Peyer's patch (tissue), 4 donors: Measurements from ENCODE around the gene NFAT5. TPM values are rescaled to one million over a fixed set of nuclear protein-coding genes. Genes with fewer than 3 reads are reported as not detected.
"Not testable (repeated sequence)": the region's sequence is repeated elsewhere in the genome, so short reads cannot be mapped to it uniquely, and the experiment has no call there.

Source experiments
- DNase-seq, 3 donors: peaks; one replicate each; pipeline ENCODE4 v3.0.0-alpha.2; 2017 to 2019
- H3K27ac ChIP-seq, 4 donors: fragments of 200-600 bp; sonication (generic); one replicate each; pipeline ENCODE4 v1.5.1; 2016 to 2019
- H3K27me3 ChIP-seq, 2 donors: fragments of 200-600 bp; sonication (generic); one replicate each; pipeline ENCODE4 v1.5.1; 2019
- H3K36me3 ChIP-seq, 3 donors: fragments of 200-600 bp; sonication (generic); one replicate each; pipeline ENCODE4 v1.5.1; 2016 to 2019
- H3K4me1 ChIP-seq, 4 donors: fragments of 200-600 bp; sonication (generic); one replicate each; pipeline ENCODE4 v1.5.1; 2016 to 2019
- H3K4me3 ChIP-seq, 4 donors: fragments of 200-600 bp; sonication (generic); 1 replicate in 3 of 4; 2 replicates in 1 of 4; pipeline ENCODE4 v1.5.1; 2016 to 2019; ENCODE audit warnings: mild to moderate bottlenecking in 1 of 4
- H3K9me3 ChIP-seq, 4 donors: fragments of 200-600 bp; sonication (generic); one replicate each; pipeline ENCODE4 v1.5.1; 2016 to 2019; ENCODE audit warnings: mild to moderate bottlenecking in 1 of 4
- POLR2A ChIP-seq, 2 donors: fragments of 450-650 bp; IDR thresholded peaks; one replicate each; pipeline ENCODE4 v1.5.1; 2017; ENCODE audit warnings: antibody characterized with exemption in 2 of 2, mild to moderate bottlenecking in 2 of 2, moderate library complexity in 2 of 2
- total RNA-seq, 4 donors: library from RNA; depleted of rRNA; stranded (reverse); fragments of >200 nt; gene quantifications; one replicate each; pipeline ENCODE4 v1.1.0, GENCODE V29; 2016
- TF ChIP-seq, protein P1 (sequence below), 6 experiments: fragments of 450-650 bp in 4 of 6; fragments of 200-600 bp in 2 of 6; sonication (generic) in 1 of 6; IDR thresholded peaks; one replicate each; pipeline ENCODE4 v1.5.1; 2017 to 2019; ENCODE audit warnings: antibody characterized with exemption in 6 of 6, mild to moderate bottlenecking in 3 of 6, moderate library complexity in 1 of 6

NFAT5 gene
- total RNA-seq, 4 donors from 2014 or later = 40.5 to 93.3 (median 66.8) TPM

DNA sequence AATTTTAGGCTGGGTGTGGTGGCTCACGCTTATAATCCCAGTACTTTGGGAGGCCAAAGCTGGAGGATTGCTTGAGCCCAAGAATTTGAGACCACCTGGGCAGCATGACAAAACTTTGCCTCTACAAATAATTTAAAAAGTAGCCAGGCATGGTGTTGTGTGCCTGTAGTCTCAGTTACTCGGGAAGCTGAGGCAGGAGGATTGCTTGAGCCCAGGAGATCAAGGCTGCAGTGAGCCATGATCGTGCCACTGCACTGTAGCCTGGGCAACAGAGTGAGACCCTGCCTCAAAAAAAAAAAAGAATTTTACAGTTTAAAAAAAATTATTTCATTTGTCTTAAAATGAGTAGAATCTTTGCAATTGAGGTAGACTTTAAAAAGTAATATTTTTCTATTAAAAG is 78.2 kb downstream of the NFAT5 start:
- H3K27me3 ChIP-seq, DNase-seq, H3K4me3 ChIP-seq, H3K9me3 ChIP-seq, H3K27ac ChIP-seq, H3K4me1 ChIP-seq: not testable (repeated sequence)
- H3K36me3 ChIP-seq = peaks cover 0 to 24% (median 0%) of the 10 kb centered on the region in 3 donors

DNA sequence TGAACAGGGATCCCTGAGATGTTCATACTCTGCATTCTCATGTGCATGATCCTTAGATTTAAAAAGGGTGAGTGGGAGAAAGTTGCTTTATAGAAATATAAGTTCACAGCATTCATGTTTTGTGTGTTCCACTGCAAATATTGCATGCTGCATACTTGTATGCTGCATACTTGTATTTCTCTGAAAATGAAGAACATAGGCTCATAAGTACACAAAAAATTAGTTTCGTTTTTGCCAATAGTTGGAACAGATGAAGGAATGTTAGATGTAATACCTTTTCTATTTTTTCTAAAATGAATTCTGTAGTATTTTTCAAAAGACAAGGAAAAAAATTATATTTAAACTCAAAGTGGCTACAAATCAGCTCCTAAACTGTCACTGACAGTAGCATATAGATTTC is 79.0 kb downstream of the NFAT5 start:
- peaks cover 0 to 28% (median 0%) of the 10 kb centered on the region in 3 donors for H3K36me3 ChIP-seq
- TF ChIP-seq POLR2A (IDR thresholded peaks at IDR 0.05) = no peak
- no peaks in the 10 kb centered on the region for H3K4me1 ChIP-seq
- no peak overlapping the region for H3K4me3 ChIP-seq
- no peaks in the 10 kb centered on the region for H3K27me3 ChIP-seq
- no peak for DNase-seq
- H3K9me3 ChIP-seq = no peaks in the 10 kb centered on the region
- H3K27ac ChIP-seq = no peak overlapping the region

DNA sequence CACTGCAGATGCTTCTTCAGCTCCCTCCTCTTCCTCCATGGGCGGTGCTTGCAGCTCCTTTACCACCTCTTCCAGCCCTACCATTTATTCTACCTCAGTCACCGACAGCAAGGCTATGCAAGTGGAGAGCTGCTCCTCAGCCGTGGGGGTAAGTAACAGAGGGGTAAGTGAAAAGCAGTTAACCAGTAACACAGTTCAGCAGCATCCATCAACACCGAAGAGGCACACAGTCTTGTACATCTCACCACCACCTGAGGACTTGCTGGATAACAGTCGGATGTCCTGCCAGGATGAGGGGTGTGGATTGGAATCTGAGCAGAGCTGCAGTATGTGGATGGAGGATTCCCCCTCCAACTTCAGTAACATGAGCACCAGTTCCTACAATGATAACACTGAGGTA is 81.3 kb downstream of the NFAT5 start:
- Histone ChIP-seq H3K36me3 (peaks cover 0 to 32% (median 0%) of the 10 kb centered on the region in 3 donors), H3K27ac (no peak overlapping the region), H3K9me3 (no peaks in the 10 kb centered on the region), H3K27me3 (no peaks in the 10 kb centered on the region), H3K4me1 (no peaks in the 10 kb centered on the region), H3K4me3 (no peak overlapping the region)
- TF ChIP-seq, protein P1, sequence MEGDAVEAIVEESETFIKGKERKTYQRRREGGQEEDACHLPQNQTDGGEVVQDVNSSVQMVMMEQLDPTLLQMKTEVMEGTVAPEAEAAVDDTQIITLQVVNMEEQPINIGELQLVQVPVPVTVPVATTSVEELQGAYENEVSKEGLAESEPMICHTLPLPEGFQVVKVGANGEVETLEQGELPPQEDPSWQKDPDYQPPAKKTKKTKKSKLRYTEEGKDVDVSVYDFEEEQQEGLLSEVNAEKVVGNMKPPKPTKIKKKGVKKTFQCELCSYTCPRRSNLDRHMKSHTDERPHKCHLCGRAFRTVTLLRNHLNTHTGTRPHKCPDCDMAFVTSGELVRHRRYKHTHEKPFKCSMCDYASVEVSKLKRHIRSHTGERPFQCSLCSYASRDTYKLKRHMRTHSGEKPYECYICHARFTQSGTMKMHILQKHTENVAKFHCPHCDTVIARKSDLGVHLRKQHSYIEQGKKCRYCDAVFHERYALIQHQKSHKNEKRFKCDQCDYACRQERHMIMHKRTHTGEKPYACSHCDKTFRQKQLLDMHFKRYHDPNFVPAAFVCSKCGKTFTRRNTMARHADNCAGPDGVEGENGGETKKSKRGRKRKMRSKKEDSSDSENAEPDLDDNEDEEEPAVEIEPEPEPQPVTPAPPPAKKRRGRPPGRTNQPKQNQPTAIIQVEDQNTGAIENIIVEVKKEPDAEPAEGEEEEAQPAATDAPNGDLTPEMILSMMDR (IDR thresholded peaks at IDR 0.05) = no peak
- TF ChIP-seq POLR2A (IDR thresholded peaks at IDR 0.05) = no peak
- DNase-seq = no peak

DNA sequence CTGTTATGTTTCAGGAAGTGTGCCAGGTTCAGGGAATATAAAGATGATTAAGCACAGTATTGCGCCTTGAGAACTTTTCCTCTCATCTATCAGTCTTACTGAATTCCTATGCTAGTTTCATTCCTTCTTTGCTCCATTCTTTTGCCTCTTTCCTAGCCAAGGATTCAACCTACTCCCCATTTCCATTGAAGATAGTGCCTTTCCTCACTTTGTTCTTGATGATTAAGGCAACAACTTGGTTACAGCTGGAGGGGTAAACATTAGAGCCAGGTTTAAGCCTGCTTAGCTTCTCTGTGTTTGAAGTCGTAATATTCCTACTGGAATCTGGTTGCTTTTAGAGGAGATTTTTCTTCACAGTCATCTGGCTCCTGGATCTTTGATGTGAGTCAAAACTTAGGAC is 85.5 kb downstream of the NFAT5 start:
- no peak for DNase-seq
- Histone ChIP-seq H3K9me3 (no peaks in the 10 kb centered on the region), H3K27ac (no peak overlapping the region), H3K27me3 (no peaks in the 10 kb centered on the region), H3K4me3 (no peak overlapping the region), H3K36me3 (peaks cover 0 to 65% (median 0%) of the 10 kb centered on the region in 3 donors), H3K4me1 (no peaks in the 10 kb centered on the region)
- no peak for TF ChIP-seq POLR2A (IDR thresholded peaks at IDR 0.05)
- TF ChIP-seq, protein P1 (IDR thresholded peaks at IDR 0.05) = no peak

DNA sequence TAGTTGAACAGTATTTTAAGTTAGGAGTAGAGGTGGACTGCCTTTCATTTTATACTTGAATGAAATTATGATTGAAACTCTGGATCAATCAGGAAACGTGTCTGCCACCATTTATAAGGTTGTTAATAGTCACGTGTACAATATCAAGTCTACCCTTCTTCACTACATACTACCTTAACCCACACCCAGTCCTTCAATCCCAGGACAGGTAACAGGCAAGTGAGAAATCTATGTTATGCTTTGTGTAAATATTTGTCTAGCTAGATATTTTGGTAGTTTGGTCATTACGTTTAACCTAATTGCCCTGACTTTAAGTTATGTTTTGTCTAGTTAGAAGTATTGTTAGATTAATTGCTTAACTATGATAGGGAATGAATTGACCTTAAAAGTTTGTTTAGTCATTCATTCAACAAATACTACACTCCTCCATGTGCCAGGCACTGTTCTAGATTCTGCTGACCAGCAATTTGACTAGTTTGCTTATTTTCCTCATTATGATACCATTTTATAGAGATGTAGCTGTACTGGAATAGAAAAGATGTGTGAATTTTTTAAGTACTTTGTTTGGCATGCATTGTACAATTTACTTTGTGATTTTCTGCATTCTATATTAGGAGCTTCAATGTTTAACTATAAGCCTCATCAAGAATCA is 88.6 kb downstream of the NFAT5 start:
- DNase-seq = no peak
- Histone ChIP-seq H3K27me3 (no peaks in the 10 kb centered on the region), H3K27ac (no peak overlapping the region), H3K4me3 (no peak overlapping the region), H3K36me3 (peaks cover 0 to 61% (median 0%) of the 10 kb centered on the region in 3 donors), H3K4me1 (no peaks in the 10 kb centered on the region), H3K9me3 (no peaks in the 10 kb centered on the region)
- TF ChIP-seq POLR2A (IDR thresholded peaks at IDR 0.05) = no peak
- TF ChIP-seq, protein P1 (IDR thresholded peaks at IDR 0.05) = no peak

DNA sequence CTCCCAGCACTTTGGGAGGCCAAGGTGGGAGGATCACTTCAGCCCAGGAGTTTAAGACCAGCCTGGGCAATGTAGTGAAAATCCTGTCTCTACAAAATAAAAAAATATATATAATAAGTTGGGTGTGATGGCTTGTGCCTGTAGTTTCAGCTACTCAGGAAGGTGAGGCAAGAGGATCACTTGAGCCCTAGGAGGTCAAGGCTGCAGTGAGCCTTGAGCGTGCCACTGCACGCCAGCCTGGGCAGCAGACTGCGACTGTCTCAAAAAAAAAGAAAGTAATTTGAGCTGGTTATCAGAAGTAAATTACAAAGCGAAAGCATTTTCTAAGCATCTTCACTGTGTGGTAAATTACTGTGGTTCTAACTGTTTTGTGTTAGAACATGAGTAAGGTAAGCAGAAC is 94.4 kb downstream of the NFAT5 start:
- no peaks in the 10 kb centered on the region for H3K4me1 ChIP-seq
- no peak for TF ChIP-seq POLR2A (IDR thresholded peaks at IDR 0.05)
- TF ChIP-seq, protein P1 (IDR thresholded peaks at IDR 0.05) = no peak
- no peak for DNase-seq
- no peak overlapping the region for H3K27ac ChIP-seq
- peaks cover 0 to 68% (median 0%) of the 10 kb centered on the region in 3 donors for H3K36me3 ChIP-seq
- no peaks in the 10 kb centered on the region for H3K27me3 ChIP-seq
- H3K9me3 ChIP-seq = no peaks in the 10 kb centered on the region
- no peak overlapping the region for H3K4me3 ChIP-seq

DNA sequence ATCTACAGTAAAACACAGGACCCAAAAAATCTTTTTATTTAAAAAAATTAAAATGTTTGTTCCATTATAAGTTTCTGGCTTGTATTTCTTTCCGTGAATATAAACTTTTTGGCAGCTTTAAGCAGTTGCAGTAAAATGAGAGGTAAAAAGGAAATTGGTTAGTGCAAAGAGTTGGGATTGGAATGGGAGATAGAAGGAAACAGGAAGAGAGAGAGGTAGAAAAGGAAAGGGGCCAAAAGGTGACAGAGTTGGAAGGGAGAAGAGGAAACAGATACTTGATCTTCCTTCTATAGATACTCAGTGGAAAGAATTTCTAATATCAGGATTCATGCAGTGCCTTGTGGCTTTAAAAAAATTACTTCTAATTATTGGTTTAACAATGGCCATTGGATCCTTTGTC is 97.1 kb downstream of the NFAT5 start:
- no peak for DNase-seq
- Histone ChIP-seq H3K4me1 (no peaks in the 10 kb centered on the region), H3K9me3 (no peaks in the 10 kb centered on the region), H3K27me3 (no peaks in the 10 kb centered on the region), H3K27ac (no peak overlapping the region), H3K4me3 (no peak overlapping the region), H3K36me3 (peaks cover 0 to 42% (median 0%) of the 10 kb centered on the region in 3 donors)
- no peak for TF ChIP-seq POLR2A (IDR thresholded peaks at IDR 0.05)
- TF ChIP-seq, protein P1 (IDR thresholded peaks at IDR 0.05) = no peak
